Measurements from ENCODE around the gene ASS1. TPM values are rescaled to one million over a fixed set of nuclear protein-coding genes. Genes with fewer than 3 reads are reported as not detected.

Gene ASS1
- total RNA-seq, 1 experiment from 2014 or later = 5.8 TPM

GRCh38 chr9:130518233-130518632 is 73.5 kb downstream of the ASS1 start:
- H3K27ac ChIP-seq (ENCODE audit: low read depth, low read length, poor library complexity, severe bottlenecking) = no peak overlapping the region
- ChIA-PET POLR2A (ENCODE audit: low non-redundant PET) (no interaction called here), CTCF (no interaction called here)
- H3K27me3 ChIP-seq (replicated peaks; ENCODE audit: insufficient read depth, low read depth, low read length, poor library complexity) = no peaks in the 10 kb centered on the region
- H3K36me3 ChIP-seq (ENCODE audit: insufficient read depth, low read length, poor library complexity, severe bottlenecking) = no peaks in the 10 kb centered on the region
- no TSS peak for BruUV-seq (replicated peaks)
- DNase-seq (ENCODE audit: low spot score) = no peak
- H3K4me1 ChIP-seq (ENCODE audit: insufficient read depth, low read length, poor library complexity, severe bottlenecking) = no peaks in the 10 kb centered on the region
- no peaks in the 10 kb centered on the region for H3K9me3 ChIP-seq (ENCODE audit: low read depth, low read length, poor library complexity, severe bottlenecking)
- no peak for TF ChIP-seq CTCF (conservative IDR thresholded peaks at IDR 0.05; ENCODE audit: low read depth, low read length)
- TF ChIP-seq EZH2 (IDR thresholded peaks at IDR 0.05; ENCODE audit: borderline replicate concordance, low read depth, low read length, poor library complexity, severe bottlenecking) = no peak
- H3K4me3 ChIP-seq (ENCODE audit: low read depth, low read length, poor library complexity, severe bottlenecking) = no peak overlapping the region
- intact Hi-C loops (cut with micrococcal nuclease; ENCODE audit: unreplicated experiment) = no loop called here

DNA sequence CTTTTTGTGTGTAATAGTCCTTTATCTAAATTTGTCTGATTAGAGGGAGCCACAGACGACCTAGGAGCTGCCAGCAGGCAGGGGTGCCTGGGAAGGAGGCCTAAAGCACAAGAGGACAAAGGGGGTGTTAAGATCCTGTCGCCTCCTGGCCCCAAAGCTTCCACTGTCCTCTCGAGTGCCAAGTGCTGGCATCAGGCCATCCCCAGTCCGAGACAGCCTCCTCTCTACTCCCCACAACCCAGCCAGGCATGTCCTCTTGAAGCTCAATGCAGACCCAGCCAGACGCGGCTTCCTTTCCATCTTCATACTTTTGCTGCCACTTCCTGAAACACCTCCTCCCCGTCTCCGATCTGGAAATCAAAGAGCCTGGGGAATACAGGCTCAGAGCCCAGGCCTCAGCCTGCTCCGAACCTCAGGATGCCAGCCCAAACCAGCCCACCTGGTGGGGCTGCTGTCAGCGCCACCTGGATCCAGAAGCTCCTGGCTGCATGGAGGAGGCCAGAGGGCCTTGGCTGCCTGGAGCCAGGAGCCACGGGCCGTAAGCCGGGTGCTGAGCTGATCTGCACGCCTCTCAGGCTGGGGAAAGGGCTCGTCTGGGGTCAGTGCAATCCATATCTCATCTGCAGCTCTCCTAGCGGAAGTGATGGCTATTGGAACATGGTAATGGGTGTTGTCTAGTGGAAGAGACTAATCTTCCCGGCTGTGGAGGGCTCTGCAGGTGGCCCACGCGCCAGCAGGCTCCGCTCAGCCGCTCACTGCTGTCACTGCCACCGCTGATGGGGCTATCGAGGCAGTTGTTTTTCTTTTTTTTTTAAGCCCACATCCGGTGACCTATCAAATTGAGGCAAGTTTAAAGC is 74.4 kb downstream of the ASS1 start:
- no peak overlapping the region for H3K27ac ChIP-seq (ENCODE audit: low read depth, low read length, poor library complexity, severe bottlenecking)
- no peak for DNase-seq (ENCODE audit: low spot score)
- no peaks in the 10 kb centered on the region for H3K4me1 ChIP-seq (ENCODE audit: insufficient read depth, low read length, poor library complexity, severe bottlenecking)
- no peaks in the 10 kb centered on the region for H3K27me3 ChIP-seq (replicated peaks; ENCODE audit: insufficient read depth, low read depth, low read length, poor library complexity)
- intact Hi-C loops (cut with micrococcal nuclease; ENCODE audit: unreplicated experiment) = no loop called here
- ChIA-PET CTCF (no interaction called here), POLR2A (ENCODE audit: low non-redundant PET) (no interaction called here)
- no TSS peak for BruUV-seq (replicated peaks)
- TF ChIP-seq EZH2 (IDR thresholded peaks at IDR 0.05; ENCODE audit: borderline replicate concordance, low read depth, low read length, poor library complexity, severe bottlenecking) (no peak), CTCF (conservative IDR thresholded peaks at IDR 0.05; ENCODE audit: low read depth, low read length) (no peak)
- no peaks in the 10 kb centered on the region for H3K9me3 ChIP-seq (ENCODE audit: low read depth, low read length, poor library complexity, severe bottlenecking)
- H3K4me3 ChIP-seq (ENCODE audit: low read depth, low read length, poor library complexity, severe bottlenecking) = no peak overlapping the region
- no peaks in the 10 kb centered on the region for H3K36me3 ChIP-seq (ENCODE audit: insufficient read depth, low read length, poor library complexity, severe bottlenecking)

DNA sequence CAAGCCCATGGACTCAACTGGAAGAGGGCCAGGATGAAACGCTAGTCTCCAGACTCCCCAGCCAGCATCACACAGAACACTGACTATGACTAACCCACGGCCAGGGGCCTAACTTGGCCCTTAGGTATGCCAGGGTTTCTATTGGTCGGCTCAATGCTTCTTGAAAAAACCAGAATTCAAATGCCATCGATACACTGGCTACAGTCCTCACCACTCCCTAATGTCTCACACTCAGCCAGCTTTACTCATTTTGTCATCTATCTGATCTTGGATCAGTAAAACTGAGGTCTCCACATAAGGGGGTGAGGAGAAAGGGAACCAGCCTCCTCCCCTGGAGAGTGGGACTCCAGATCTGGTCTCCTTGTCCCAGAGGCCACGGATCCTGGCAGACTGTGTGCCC is 75.2 kb downstream of the ASS1 start:
- no peaks in the 10 kb centered on the region for H3K9me3 ChIP-seq (ENCODE audit: low read depth, low read length, poor library complexity, severe bottlenecking)
- TF ChIP-seq CTCF (conservative IDR thresholded peaks at IDR 0.05; ENCODE audit: low read depth, low read length) = no peak
- TF ChIP-seq EZH2 (IDR thresholded peaks at IDR 0.05; ENCODE audit: borderline replicate concordance, low read depth, low read length, poor library complexity, severe bottlenecking) = no peak
- H3K4me3 ChIP-seq (ENCODE audit: low read depth, low read length, poor library complexity, severe bottlenecking) = no peak overlapping the region
- H3K36me3 ChIP-seq (ENCODE audit: insufficient read depth, low read length, poor library complexity, severe bottlenecking) = no peaks in the 10 kb centered on the region
- BruUV-seq (replicated peaks) = no TSS peak
- POLR2A ChIA-PET (ENCODE audit: low non-redundant PET) = no interaction called here
- intact Hi-C loops (cut with micrococcal nuclease; ENCODE audit: unreplicated experiment) = no loop called here
- CTCF ChIA-PET = no interaction called here
- no peaks in the 10 kb centered on the region for H3K27me3 ChIP-seq (replicated peaks; ENCODE audit: insufficient read depth, low read depth, low read length, poor library complexity)
- H3K4me1 ChIP-seq (ENCODE audit: insufficient read depth, low read length, poor library complexity, severe bottlenecking) = no peaks in the 10 kb centered on the region
- H3K27ac ChIP-seq (ENCODE audit: low read depth, low read length, poor library complexity, severe bottlenecking) = no peak overlapping the region
- no peak for DNase-seq (ENCODE audit: low spot score)
